SHP77 (cell line): ENCODE data around the gene UGT8.
"Not testable (repeated sequence)": the region's sequence is repeated elsewhere in the genome, so short reads cannot be mapped to it uniquely, and the experiment has no call there.

Experiments
- DNase-seq, 2 experiments: peaks; one replicate each; lab custom pipeline; 2025; lab: John Stamatoyannopoulos, UW

The UGT8 gene, protein sequence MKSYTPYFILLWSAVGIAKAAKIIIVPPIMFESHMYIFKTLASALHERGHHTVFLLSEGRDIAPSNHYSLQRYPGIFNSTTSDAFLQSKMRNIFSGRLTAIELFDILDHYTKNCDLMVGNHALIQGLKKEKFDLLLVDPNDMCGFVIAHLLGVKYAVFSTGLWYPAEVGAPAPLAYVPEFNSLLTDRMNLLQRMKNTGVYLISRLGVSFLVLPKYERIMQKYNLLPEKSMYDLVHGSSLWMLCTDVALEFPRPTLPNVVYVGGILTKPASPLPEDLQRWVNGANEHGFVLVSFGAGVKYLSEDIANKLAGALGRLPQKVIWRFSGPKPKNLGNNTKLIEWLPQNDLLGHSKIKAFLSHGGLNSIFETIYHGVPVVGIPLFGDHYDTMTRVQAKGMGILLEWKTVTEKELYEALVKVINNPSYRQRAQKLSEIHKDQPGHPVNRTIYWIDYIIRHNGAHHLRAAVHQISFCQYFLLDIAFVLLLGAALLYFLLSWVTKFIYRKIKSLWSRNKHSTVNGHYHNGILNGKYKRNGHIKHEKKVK

GRCh38 chr4:114598191-114599121 is at the start of gene UGT8:
UGT8 (plus strand) TSS chr4:114598807; CDS start chr4:114622881, 24,074 bp downstream.
- DNase-seq: peak; percentile 34 to 70

- no peak for DNase-seq
Observed at GRCh38 chr4:114549638-114550037, 49.0 kb upstream of the UGT8 start.

DNA sequence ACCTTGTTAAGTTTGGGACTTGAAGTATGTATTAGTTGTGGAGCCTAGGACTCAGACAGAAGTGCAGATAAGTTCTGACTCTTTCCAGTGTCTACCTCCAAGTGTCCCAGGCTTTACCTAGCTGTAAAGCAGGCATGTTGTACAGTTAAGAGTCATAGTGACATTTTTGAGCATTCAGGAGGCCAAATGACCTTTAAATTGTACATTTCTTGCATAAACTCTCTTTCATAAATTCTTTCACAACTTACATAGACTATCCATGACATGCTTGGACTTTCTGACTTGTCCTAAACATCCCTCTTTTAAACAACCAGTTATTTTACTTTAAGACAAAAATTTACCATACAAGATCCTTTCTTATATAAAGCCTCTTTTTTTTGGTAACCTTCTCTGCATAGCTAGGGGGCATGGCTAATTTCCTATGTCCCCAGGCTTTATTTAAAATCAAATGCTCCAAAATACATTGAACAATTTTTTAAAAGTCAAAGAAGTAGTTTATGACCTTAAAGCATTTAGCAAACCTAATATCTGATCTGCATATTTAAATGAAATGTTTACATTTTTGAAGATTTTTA is 40.1 kb upstream of the UGT8 start:
- no peak for DNase-seq

DNA sequence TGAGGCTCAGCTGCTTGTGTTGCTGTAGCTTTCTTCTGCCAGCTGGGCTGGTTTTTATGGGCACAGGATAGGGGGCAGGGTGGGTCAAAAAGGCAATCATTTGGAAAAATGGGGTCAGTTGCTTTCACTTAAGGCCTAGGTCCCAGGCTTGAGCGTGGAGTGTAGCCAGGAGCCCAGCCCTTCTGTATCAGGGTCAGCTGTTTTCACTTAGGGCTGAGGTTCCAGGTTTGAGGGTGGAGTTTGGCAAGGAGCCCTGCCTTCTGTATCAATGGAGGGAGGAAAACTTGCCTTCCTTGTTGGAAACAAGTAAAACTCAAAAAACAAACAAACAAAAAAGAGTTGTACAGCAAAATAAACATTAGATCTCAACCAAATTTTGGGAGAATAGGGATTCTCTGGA is 37.0 kb upstream of the UGT8 start:
- no peak for DNase-seq

DNA sequence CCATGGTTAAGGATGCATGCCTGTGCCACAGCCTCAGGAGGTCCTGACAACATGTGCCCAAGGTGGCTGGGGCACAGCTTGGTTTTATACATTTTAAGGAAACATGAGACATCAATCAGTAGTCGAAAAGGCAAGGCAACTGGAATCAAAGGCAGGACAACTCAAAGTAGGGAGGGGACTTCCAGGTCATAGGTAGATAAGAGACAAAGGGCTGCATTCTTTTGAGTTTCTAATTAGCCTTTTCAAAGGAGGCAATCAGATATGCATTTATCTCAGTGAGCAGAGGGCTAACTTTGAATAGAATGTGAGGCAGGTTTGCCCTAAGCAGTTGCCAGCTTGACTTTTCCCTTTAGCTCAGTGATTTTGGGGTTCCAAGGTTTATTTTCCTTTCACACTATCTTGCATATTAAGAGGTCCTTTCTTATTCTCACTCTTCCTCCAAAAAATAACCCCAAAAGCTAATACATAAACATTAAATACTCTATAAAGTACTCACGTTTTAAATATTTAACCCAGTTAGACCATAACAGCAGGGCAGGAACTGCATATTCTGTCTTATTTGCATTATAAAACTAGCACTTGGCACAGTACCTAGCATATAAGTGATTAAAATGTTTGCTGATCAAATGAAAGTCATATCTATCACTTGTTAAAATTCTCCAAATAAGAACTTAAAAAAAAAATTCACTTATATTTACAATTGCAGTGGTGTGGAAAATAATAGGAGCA is 36.3 kb upstream of the UGT8 start:
- DNase-seq: no peak

DNA sequence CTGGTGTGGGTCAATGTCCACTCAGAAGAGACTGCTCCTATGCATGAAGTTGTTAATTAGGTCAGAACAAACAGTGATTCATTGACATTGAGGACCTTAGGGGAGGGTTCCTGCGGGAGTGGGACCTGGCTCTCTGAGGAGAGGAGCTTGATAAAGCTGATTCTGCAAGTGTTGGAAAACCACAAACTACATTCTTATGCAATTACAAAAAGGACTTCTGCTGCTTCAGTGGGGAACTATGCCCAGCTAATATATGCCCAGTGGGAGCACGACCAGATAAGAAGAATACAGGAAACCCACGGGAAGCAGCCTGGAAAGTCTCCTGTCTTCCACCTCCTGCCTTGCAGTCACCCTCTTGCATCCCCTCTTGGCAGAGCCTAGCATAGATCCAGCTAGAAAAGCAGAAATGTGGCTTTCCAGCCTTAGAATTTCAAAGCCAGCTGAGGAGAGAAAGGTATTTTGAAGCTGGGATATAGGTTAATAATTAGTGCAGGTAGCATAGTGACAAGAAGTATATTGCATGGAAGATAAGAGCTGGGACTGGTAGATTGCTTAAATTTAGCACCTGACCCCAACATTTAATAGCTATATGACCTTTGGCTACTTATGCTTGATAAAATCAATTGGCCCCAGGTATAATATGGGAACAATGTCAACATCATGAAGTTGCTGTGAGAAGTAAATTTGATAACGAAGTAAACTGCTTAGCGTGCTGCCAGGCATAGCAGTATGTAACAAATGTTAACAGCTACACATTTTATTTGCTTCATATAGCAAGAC is 34.9 kb upstream of the UGT8 start:
- no peak for DNase-seq

DNA sequence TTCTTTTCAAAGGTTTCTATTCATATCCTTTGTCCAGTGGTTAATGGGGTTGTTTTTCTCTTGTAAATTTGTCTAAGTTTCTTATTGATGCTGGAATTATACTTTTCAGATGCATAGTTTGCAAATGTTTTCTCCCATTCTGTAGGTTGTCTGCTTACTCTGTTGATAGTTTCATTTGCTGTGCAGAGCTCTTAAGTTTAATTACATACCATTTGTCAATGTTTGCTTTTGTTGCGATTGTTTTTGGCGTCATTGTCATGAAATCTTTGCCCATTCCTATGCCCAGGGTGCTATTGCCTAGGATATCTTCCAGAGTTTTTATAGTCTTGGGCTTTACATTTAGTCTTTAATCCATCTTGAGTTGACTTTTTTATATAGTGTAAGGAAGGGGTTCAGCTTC is 21.2 kb upstream of the UGT8 start:
- no peak for DNase-seq

- DNase-seq: no peak
Observed at GRCh38 chr4:114582621-114583020, 16.0 kb upstream of the UGT8 start.

GRCh38 chr4:114588305-114588704 is 10.3 kb upstream of the UGT8 start:
- no peak for DNase-seq

GRCh38 chr4:114590360-114590759 is 8.2 kb upstream of the UGT8 start:
- not testable (repeated sequence) for DNase-seq

GRCh38 chr4:114593526-114593925 is 5.1 kb upstream of the UGT8 start:
- DNase-seq: no peak

DNA sequence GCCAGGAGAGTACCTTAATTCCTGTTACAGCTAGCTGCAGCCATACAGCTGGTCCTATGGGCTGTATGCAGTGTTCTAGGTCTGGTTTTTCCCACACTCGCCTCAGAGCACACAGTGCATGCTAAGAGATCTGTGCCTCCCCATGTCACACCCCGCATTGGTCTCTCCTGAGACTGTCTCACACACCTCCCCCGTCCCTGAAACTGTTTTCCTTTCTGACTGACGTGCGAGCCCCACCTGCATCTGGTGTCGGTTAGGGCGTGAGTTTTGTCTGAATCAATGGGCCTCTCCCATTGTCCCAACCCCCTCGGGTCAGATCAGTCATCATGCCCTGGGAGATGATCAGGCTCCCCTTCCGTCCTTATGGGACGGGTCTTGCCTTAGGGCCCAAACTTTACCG is 3.4 kb upstream of the UGT8 start:
- DNase-seq: no peak

DNA sequence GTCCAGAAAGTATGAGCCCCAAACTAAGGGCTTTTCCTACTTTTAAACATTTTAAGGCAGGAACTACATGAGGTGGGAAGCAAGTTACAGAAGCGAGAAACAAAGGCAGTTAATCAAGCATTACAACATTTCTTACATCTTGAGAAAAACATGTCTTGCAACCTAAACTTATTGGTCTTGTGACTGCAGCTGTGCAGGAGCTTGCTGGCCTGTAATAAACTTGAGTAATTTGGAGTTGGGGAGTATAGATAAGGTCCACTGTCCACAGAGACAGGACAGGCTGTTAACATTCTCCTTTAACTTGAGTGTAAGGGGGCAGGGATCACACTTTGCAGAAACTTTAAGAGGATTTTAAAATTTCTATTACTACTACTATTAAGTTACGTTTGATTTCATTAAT is 2.7 kb upstream of the UGT8 start:
- DNase-seq: no peak

DNA sequence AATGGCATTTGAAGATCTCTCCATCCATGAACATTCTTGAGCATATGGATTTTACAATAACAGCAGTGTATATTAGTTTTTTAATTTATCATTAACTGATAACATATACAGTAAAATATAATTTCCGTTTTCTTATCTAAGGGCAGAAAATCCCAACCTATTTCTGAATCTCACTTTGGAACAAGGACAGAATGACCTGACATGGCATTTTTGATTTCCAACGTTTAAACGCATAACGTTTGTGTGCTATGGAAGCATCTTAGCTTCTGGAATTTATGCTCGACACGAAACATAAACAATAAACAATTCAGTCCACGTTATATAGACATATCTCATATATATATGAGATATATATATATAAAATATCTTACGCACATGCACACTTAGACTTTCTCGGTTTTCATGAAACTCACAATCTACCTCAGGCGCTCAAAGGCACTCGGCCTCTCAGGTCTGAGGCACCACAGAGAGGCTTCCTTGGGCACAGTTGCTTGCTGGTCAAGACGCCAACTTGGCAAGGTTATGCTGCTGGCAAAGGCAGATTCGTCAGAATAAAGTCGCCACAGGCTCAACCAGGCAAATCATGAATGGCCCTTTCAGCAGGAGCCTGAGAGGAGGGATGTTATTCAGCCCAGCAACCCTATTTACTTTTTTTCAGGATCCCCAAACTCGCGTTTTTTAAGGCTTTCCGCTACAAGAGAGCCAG is 1.0 kb upstream of the UGT8 start:
- DNase-seq: peak in 1 of 2 experiments; percentile 24

DNA sequence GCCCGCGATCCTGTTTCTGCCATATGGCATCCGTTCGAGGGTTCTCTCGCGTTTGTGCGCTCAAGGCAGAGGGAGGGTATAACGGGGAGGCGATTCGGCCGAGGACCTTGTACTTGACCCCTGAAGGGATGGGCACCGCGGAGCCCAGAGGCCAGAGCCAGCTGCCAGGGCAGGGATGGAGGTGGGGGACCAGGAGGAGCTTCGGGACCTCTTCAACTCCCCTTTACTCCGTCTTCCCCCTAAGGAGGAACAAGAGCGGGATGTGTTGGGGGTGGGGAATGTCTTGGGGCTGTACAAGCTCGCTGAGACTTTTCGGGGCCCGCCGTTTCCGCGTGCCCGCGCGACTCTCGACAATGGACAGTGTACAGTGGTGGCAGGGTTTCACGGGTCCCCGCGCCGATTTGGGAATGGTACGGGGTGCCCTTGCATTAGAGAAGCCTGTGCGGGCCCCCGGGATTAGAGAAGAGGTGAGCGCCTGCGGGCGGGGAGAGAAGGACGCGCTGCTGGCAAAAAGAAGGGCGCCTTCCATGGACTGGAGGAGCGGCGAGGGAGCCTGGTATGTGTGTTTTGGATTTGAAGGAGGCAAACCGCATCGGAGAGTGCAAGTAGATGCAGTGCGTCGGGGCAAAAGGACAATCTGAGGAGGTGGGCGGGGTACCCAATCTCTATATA is 760 bp downstream of the UGT8 start:
- DNase-seq: peak in 1 of 2 experiments; percentile 26

DNA sequence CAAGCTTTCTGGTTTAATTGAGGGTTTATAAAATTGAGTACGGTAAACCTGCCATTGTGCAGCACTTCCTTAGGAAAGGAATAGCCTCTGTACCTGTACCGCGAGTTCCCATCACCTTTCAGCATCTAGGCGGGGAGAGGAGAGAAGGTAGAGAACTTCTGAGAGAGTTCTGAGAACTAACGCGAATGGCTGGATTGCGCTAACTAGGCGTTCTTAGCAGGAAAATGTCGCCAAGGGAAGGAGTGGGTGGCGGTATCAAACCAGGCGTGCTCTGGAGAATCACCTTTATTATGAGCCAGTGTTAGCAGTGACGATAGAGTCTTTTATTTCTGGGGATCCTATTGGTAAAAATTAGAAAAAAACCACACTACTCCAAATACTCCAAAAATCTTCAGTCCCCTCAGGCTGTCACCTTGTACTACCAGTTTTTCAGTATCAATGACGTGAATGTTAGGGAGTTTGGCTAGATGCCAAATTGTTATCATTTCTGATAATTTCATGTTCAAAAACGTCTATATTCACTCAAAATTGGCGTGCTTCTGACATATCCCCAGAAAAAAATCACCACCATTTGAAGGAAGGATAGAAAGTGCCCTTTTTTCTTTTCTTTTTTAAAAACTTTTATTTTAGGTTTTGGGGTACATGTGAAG is 1.4 kb downstream of the UGT8 start:
- DNase-seq: no peak

DNA sequence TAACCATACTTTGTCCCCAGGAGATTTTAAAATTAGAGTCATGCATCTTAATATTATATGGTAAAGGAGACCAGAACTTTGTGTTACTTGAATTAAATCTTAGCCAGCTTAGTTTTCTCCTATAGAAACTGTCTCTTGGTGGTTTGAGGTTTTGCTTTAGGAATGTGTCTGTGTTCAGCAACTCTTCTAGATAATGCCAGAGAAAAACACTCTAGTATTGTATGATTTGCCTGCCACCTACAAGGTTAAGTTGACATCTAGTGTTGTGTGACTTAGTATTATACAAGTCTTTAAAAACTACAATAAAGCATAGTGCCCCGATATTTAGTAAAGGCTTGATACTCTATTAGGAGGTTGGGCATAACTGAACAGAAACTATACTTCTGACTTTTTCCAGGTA is 2.1 kb downstream of the UGT8 start:
- no peak for DNase-seq

DNA sequence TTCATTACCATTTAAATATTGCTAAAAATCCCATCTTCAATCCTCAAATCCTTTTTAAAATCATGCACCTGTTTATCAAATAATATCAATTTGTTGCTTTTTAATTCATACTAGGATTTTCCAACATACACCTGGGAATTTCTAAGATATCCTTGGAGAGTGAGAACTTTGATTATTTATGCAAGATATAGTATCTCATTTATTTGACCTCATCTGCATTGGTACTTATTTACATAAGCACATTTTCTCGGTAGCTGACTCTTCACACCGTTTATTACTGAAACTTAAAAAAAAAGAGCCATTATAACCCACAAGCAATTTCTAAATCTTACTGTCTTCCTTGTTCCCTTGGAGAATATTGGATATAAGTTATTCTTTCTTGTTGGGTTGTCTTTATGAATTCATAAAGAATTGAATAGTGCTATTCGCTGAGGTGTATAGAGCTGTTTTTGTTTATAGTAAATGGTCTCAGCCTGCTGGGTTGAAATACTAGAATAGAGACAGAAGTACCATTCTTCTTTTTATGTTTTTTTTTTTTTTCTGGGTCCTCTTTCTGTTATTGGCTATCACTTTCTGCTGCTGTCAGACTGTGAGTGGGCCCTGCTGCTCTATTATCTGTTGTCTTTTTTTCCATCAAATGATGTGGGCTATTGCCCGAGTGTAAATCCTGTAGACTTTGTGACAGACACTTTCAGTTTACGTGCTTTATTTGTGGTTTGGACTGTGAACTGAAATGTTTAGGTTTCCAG is 2.9 kb downstream of the UGT8 start:
- no peak for DNase-seq
